Prostate gland (tissue), 2 donors: ENCODE results near the gene FRMPD1. TPM values are rescaled to one million over a fixed set of nuclear protein-coding genes. Genes with fewer than 3 reads are reported as not detected.

ENCODE experiments used
- DNase-seq: peaks from one replicate; pipeline ENCODE4 v3.0.0-alpha.2; 2019; ENCODE audit warnings: low spot score
- H3K27ac ChIP-seq, 2 donors: fragments of 200-600 bp; sonication (generic); 2 replicates each; pipeline ENCODE4 v1.5.1; 2017 to 2019
- H3K27me3 ChIP-seq: fragments of 200-600 bp; sonication (generic); replicated peaks from 2 replicates; pipeline ENCODE4 v1.5.1; 2019; ENCODE audit not compliant: insufficient read depth
- H3K36me3 ChIP-seq, 2 donors: fragments of 200-600 bp; sonication (generic); 1 replicate in 1 of 2; 2 replicates in 1 of 2; pipeline versions ENCODE4 v1.5.1 to v1.8.1; 2017 to 2019
- H3K4me1 ChIP-seq: fragments of 200-600 bp; sonication (generic); replicated peaks from 2 replicates; pipeline ENCODE4 v1.5.1; 2019
- H3K4me3 ChIP-seq, 2 donors: fragments of 200-600 bp; sonication (generic); 2 replicates each; pipeline ENCODE4 v1.5.1; 2017 to 2019
- H3K9me3 ChIP-seq: fragments of 200-600 bp; sonication (generic); 2 replicates; pipeline ENCODE4 v1.5.1; 2017
- POLR2A ChIP-seq: fragments of 450-650 bp; IDR thresholded peaks from one replicate; pipeline ENCODE4 v1.6.1; 2016; ENCODE audit warnings: antibody characterized with exemption, mild to moderate bottlenecking
- POLR2AphosphoS5 ChIP-seq: sonication (generic); formaldehyde crosslinking; IDR thresholded peaks from one replicate; pipeline ENCODE4 v1.6.1; 2017; ENCODE audit warnings: antibody characterized with exemption
- WGBS: methylation state at CpG from one replicate; pipeline ENCODE4 v1.1.5; 2018; 5-methylcytosine and 5-hydroxymethylcytosine counted together
- intact Hi-C: fragments of 100-400 bp; cut with DNase I; formaldehyde crosslinking; loops from one replicate; pipeline ENCODE4 v1.14.2; 2022
- total RNA-seq, 2 donors: library from RNA; depleted of rRNA; stranded (reverse); fragments of >200 nt; gene quantifications; one replicate each; pipeline ENCODE4 v1.1.0, GENCODE V29; 2016
- TF ChIP-seq, protein P1 (sequence below), 4 experiments: fragments of 200-600 bp in 2 of 4; fragments of 450-650 bp in 2 of 4; sonication (generic) in 2 of 4; IDR thresholded peaks; 1 replicate in 3 of 4; 2 replicates in 1 of 4; pipeline ENCODE4 v1.5.1; 2016 to 2019; ENCODE audit warnings: antibody characterized with exemption in 4 of 4, mild to moderate bottlenecking in 2 of 4, moderate library complexity in 2 of 4

FRMPD1 gene
- total RNA-seq, 2 donors from 2014 or later = 0.36 to 47.6 TPM

- peak overlapping the region; percentile 81 to 90 for H3K27ac ChIP-seq
- H3K4me1 ChIP-seq = no peaks in the 10 kb centered on the region
- H3K4me3 ChIP-seq = peak overlapping the region; percentile 75 to 90
- TF ChIP-seq POLR2AphosphoS5 (no peak), POLR2A (no peak)
- TF ChIP-seq, protein P1, sequence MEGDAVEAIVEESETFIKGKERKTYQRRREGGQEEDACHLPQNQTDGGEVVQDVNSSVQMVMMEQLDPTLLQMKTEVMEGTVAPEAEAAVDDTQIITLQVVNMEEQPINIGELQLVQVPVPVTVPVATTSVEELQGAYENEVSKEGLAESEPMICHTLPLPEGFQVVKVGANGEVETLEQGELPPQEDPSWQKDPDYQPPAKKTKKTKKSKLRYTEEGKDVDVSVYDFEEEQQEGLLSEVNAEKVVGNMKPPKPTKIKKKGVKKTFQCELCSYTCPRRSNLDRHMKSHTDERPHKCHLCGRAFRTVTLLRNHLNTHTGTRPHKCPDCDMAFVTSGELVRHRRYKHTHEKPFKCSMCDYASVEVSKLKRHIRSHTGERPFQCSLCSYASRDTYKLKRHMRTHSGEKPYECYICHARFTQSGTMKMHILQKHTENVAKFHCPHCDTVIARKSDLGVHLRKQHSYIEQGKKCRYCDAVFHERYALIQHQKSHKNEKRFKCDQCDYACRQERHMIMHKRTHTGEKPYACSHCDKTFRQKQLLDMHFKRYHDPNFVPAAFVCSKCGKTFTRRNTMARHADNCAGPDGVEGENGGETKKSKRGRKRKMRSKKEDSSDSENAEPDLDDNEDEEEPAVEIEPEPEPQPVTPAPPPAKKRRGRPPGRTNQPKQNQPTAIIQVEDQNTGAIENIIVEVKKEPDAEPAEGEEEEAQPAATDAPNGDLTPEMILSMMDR (IDR thresholded peaks at IDR 0.05) = no peak
- H3K9me3 ChIP-seq = no peaks in the 10 kb centered on the region
- 90% methylated on average over 29 of the region's 29 CpGs for WGBS
- no peak for DNase-seq
- intact Hi-C loops = loop anchor here (5.0 kb wide), 1 partner anchor 266 kb away; the partner anchor contains the start of gene POLR1E
- H3K27me3 ChIP-seq = no peaks in the 10 kb centered on the region
- H3K36me3 ChIP-seq = no peaks in the 10 kb centered on the region
Observed at GRCh38 chr9:37752642-37753488, 102.1 kb downstream of the FRMPD1 start.

- no peak for TF ChIP-seq POLR2A
- peak; percentile 25 for TF ChIP-seq POLR2AphosphoS5
- TF ChIP-seq, protein P1 (IDR thresholded peaks at IDR 0.05) = peak in 1 of 4 experiments; percentile 27
- Histone ChIP-seq H3K27ac (peak within 1 kb of the TSS; percentile 81 to 90), H3K27me3 (no peaks in the 10 kb centered on the region), H3K9me3 (no peaks in the 10 kb centered on the region), H3K4me1 (no peaks in the 10 kb centered on the region), H3K4me3 (peak within 1 kb of the TSS; percentile 75 to 90), H3K36me3 (no peaks in the 10 kb centered on the region)
- intact Hi-C loops = loop anchor here (5.0 kb wide), 1 partner anchor 266 kb away; the partner anchor contains the start of gene POLR1E
- peak; percentile 40 for DNase-seq
- 3% methylated on average over 40 of the region's 40 CpGs for WGBS
Observed at GRCh38 chr9:37753489-37754190, 102.9 kb downstream of the FRMPD1 start, which contains the start of gene TRMT10B. Gene TRMT10B, plus strand, starts transcription at chr9:37753805. Its CDS starts 8,127 bp downstream, at chr9:37761932.

GRCh38 chr9:37758747-37759146 lies 108.0 kb downstream of the FRMPD1 start:
- Histone ChIP-seq H3K27ac (no peak overlapping the region), H3K4me3 (no peak overlapping the region), H3K36me3 (no peaks in the 10 kb centered on the region), H3K27me3 (no peaks in the 10 kb centered on the region), H3K9me3 (no peaks in the 10 kb centered on the region), H3K4me1 (no peaks in the 10 kb centered on the region)
- intact Hi-C loops = no loop called here
- TF ChIP-seq POLR2A = no peak
- no peak for TF ChIP-seq POLR2AphosphoS5
- TF ChIP-seq, protein P1 (IDR thresholded peaks at IDR 0.05) = no peak
- no peak for DNase-seq
- WGBS = 75% methylated on average over 3 of the region's 3 CpGs

DNA sequence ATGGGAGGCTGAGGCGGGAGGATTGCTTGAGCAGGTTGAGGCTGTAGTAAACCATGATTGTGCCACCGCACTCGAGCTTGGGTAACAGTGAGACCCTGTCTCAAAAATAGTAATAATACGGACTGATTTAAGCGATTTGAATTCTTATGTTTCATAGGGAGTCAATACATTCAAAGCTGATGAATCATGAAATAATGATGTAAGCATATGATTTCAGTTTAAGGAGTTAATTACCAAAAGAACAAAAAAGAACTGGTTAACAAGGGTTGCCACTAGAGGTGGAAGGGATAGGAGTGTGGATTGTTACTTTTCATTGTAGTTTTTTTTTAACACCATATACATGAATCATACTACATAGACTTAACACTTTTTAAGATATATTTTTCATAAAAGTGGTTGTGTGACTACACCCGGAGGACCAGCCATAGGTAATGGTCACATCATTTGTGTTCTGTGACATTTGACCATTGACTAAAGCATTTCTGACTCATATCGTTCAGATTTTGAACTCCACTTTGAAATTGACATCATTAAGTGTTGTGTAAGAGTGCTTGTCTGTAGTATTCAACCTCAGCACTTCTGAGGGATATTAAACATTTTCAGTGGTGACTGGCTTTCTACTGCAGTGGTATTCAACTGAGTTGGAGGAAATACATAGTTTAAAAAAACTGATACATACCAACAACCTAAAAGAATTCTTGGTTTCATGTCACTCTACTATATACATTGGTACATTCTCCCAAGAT lies 109.8 kb downstream of the FRMPD1 start:
- no peaks in the 10 kb centered on the region for H3K9me3 ChIP-seq
- H3K27me3 ChIP-seq = no peaks in the 10 kb centered on the region
- no peaks in the 10 kb centered on the region for H3K4me1 ChIP-seq
- no peak overlapping the region for H3K4me3 ChIP-seq
- no peak overlapping the region for H3K27ac ChIP-seq
- 90% methylated on average over 7 of the region's 7 CpGs for WGBS
- DNase-seq = no peak
- TF ChIP-seq POLR2AphosphoS5 (no peak), POLR2A (no peak)
- TF ChIP-seq, protein P1 (IDR thresholded peaks at IDR 0.05) = no peak
- H3K36me3 ChIP-seq = no peaks in the 10 kb centered on the region
- intact Hi-C loops = no loop called here
